HG03342 (cell line): ENCODE measurements around the gene TBC1D22A.

Source experiments
- ATAC-seq: cut with Tn5 transposase; IDR thresholded peaks from one replicate; pipeline ENCODE4 v1.9.1; 2021; ENCODE audit warnings: mild to moderate bottlenecking, moderate library complexity; ENCODE audit not compliant: unreplicated experiment

The TBC1D22A gene

GRCh38 chr22:46918197-46918596, 155.7 kb downstream of the TBC1D22A start:
- no peak for ATAC-seq

GRCh38 chr22:46922037-46922436, 159.6 kb downstream of the TBC1D22A start:
- no peak for ATAC-seq

GRCh38 chr22:46923394-46923793, 160.9 kb downstream of the TBC1D22A start:
- no peak for ATAC-seq

- ATAC-seq, result no peak
Observed at GRCh38 chr22:46925818-46926217, 163.4 kb downstream of the TBC1D22A start.

GRCh38 chr22:46929046-46929709, 166.7 kb downstream of the TBC1D22A start:
- ATAC-seq, result no peak

DNA sequence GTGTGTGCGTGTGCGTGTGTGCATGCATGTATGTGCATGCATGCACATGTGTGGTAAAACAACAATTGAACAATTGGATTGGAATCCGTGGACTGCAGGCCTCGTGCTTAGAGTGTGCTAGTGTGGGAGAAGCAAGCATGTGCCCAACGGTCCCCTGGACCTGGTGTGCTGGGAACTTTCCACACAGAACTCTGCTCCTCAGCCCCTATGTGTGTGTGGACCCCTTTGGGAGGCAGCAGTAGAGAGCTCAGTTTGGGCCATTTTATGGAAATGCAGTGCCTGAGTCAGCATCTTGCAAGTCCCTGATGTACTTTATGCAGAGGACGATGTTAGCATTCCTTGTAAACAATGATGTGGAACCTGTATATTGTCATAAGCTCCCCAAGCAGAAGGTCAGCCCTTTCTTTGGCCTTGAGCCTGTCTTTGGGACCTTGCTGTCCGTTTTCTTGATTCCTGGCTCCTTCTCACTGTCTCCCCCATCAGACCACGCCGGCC, 167.3 kb downstream of the TBC1D22A start:
- ATAC-seq, result no peak

- no peak for ATAC-seq
Observed at GRCh38 chr22:46931414-46931813, 169.0 kb downstream of the TBC1D22A start.

GRCh38 chr22:46931881-46932280, 169.4 kb downstream of the TBC1D22A start:
- ATAC-seq, result no peak

DNA sequence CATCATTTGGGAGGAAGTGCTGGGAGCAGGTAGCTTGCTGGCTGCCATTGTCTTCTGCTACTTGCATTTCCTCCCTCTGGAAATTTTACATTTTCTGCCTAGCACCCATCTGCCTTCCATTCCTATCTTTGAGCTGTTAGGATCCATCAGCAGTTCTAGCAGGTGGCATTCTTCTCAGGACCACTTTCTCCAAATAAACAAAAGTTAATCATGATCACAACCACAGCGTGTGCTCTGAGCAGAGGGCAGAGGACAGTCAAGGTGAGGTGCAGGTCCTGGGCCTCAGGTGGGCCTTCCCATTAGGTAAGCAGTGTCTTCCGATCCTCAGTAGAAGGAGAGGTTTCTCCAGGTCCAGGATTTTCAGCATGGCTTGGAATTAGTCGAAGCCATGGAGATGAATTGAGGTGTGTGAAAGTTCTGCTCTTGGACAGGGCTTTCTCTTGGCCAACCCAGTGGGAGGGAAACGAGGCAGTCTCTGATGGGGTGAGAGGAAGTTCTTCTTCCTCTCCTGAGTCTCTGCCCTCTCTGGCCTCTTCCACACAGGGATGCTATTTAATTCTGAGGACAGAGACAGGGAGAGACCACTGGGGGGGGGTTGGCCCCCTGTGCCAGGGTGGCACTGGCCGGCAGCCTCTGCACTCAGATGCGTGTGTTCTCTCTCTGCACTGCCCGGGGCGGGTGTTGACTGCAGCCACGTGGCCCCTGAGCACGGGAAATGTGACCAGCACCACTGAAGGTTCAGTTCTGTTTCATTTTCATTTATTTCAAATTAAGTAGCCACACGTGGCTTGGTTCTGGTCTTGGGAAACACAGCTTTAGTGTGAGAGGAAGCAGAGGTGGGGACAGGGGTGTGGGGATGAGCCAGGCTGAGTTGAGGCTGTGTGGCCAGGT, 170.8 kb downstream of the TBC1D22A start:
- no peak for ATAC-seq

DNA sequence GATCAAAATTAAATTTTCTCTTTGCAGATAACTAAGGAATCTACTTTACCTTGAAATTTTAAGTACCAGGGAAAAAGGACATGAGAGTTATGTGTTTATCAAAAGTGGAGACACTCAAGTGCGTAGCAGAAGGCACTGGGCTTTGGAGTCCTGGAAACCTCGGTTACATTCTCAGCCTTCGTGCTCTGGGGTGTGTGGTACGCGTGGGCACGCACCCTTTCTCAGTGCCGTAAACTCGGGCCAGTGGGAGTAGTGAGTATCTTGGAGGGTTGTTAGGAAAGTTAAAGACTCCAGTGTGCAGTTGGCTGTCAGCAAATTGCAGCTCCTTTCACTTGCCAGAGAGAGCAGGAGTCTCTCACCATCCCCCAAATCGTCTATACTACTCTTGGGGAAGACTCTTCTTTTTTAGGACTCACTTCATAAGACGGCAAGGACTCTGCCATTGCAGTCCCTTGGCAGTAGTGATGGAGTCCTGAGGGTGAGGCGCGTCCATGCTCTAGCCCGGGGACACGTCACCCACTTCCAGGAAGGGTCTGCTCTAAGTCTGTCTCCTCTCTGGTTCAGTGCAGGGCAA, 171.8 kb downstream of the TBC1D22A start:
- no peak for ATAC-seq

DNA sequence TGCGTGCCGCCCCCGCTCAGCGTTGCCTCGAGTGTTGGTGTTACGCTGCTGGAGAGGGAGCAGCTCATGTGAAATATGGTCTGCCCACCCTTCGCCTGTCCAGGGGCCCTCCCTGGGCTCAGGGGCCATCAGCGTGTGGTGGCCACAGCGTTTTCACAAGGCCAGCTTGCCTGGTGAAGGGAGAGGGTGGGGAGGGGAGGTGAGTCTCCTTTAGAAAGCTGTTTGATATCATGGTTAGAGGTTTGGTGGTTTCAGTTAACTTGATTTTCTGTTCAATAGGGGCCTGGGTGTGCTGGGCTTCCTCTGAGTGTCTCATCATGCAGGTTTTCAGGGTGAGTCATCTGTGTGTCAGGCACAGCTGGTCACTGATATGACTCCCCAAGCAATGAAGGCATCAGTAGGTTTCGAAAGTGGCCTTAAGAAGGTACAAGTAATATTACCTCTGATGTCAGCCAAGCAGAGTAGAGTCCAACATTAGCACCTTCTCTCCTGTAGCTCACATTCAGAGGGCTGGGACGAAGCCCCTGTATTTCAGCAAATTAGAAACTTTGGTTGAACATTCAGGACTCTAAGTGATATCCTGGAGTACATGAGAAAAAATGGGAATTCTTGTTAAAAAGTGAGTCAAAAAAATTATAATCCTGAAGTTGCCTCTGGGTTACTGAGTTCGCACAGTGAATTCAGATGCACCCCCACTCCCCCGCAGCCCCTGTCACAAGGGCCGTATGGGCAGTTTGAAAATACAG, 172.5 kb downstream of the TBC1D22A start:
- ATAC-seq, result no peak

DNA sequence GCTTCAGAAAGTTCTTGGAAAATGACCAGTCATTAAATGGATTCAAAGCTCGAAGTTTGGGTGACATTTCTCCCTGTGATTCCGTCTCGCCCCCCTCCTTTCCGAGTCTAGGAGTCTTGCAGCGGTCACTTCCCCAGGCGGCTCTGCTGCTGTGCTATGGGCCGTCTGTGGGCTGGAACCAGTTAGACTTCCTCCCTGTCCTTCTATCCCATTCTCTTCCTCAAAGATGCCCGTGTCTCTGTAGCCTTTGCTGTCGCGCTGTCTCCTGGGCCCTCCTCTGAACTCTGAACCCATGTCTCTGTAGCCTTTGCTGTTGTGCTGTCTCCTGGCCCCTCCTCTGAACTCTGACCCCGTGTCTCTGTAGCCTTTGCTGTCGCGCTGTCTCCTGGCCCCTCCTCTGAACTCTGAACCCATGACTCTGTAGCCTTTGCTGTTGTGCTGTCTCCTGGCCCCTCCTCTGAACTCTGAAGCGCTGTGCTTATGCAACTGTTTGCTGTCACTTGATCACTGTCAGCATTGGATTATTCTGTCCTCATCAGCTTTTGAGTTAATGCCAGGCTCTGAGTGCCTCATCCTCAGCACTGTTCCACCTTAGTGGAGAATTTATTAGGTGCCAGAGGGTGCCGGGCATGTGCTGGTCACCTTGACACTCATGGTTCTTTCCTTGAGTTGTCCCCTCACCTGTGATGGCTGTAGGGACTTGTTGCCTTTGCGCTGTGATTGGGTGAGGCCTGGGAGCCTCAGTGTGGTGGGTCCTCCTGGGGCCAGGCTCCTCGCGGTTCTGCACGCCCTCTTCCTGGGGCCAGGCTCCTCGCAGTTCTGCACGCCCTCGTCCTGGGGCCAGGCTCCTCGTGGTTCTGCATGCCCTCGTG, 173.3 kb downstream of the TBC1D22A start:
- no peak for ATAC-seq

DNA sequence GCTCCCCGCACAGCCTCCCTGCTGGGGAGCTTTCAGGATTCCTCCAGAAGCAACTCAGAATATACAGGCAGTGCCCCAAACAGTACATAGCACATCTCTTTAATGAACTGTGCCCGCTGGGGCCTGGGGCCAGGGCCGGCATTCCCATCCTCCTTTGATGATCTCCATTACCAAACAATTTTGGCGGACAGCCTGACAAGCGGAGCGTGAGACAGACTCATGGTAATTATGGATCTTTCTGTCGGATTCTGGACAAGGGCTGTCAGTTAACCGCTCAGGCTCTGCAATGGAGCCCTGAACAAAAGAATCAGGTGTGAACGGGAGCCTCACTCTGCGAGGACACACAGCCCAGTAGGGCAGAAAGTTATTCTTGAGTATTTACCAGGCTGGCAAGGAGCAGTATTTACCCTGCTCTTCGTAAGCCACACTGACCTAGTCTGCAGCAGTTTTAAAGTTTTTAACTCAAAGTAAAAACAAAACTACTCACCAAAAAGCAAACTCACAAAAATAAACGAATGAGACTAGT, 174.0 kb downstream of the TBC1D22A start:
- no peak for ATAC-seq

DNA sequence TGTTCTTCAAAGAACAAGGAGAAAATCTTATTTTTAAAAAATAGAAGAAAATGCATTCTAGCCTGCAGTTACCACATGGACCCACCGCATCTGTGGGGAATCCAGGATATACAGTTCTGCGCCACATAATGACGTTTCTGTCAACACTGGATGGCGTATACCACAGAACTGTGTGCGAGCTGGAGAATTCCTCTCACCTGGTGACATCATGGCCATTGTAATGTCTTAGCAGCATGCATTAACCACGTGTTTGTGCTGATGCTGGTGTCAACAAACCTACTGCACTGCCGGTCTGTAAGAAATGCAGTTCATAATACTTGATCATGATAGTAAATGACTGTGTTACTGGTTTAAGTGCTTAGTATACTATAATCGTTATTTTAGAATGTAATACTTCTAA, 174.7 kb downstream of the TBC1D22A start:
- ATAC-seq, result no peak

- ATAC-seq, result no peak
Observed at GRCh38 chr22:46937939-46938338, 175.5 kb downstream of the TBC1D22A start.

DNA sequence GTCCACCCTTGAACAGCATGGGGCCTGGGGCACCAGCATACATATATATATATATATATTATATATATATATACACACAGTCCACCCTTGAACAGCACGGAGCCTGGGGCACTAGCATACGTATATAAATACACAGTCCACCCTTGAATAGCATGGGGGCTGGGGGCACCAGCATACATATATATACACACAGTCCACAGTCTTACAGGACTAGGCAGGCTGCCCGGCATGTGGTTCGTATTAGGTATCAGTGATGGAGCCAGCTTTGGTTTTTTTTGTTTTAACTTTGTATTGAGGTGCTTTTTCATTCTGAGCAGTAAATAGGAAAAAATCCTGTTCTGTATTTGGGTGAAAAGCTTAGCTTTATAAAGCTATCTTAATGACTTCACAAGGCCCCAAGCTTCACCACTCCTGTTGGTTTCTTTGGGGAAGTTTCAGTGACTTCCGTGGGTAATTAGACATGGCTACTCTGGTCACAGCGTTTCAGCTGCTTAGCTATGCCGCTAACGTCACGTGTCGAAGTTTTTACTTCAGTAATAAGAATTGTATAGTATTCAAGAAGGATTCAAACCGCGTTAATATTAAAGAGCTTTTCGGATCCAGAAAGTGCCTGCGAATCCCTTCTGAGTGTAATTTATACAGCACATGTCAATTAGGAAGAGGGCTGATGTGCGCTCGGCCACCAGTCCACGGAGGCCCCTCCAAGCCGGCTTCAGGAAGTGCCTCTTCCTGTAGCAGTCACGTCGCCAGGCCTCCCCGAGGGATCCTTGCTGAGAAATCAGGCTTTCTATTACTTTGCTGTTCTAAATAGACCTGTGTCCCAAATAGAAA, 179.7 kb downstream of the TBC1D22A start:
- ATAC-seq, result no peak

- no peak for ATAC-seq
Observed at GRCh38 chr22:46942799-46943785, 180.6 kb downstream of the TBC1D22A start.

DNA sequence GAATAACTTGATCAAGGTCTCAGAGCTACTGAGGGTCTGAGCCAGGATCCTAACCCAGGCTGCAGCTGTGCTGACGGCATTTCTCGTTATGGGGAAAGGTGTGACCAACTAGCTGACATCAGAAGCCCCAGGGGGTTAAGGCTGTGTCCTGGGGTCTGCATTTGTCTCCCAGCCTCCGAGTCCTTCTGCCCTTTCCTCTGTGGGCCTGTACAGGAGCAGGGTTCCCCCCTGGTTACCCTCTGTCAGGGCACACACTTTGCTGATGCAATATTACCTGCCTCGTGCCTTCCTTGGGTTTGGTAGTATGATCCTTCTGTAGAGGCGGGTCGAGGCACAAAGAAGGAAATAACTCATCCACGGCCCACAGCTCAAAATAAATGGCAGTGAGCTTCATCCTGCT, 183.0 kb downstream of the TBC1D22A start:
- ATAC-seq, result no peak
